ENCODE results near the gene GLDN.

Gene GLDN

GRCh38 chr15:51359981-51360380 is 18.5 kb downstream of the GLDN start:
- no peaks in the 10 kb centered on the region for H3K36me3 Mint-ChIP-seq (ENCODE audit: low read depth)
- H3K4me3 Mint-ChIP-seq, result no peak overlapping the region
- H3K27me3 Mint-ChIP-seq (ENCODE audit: low read depth), result no peaks in the 10 kb centered on the region
- H3K27ac Mint-ChIP-seq, result no peak overlapping the region
- H3K4me1 Mint-ChIP-seq (ENCODE audit: low read depth), result peaks cover 2% of the 10 kb centered on the region
- H3K9me3 Mint-ChIP-seq, result no peaks in the 10 kb centered on the region

- no peaks in the 10 kb centered on the region for H3K27me3 Mint-ChIP-seq (ENCODE audit: low read depth)
- no peaks in the 10 kb centered on the region for H3K36me3 Mint-ChIP-seq (ENCODE audit: low read depth)
Observed at GRCh38 chr15:51363383-51363782, 21.9 kb downstream of the GLDN start.

GRCh38 chr15:51365417-51365816 is 24.0 kb downstream of the GLDN start:
- Mint-ChIP-seq H3K4me3 (no peak overlapping the region), H3K27ac (no peak overlapping the region), H3K4me1 (ENCODE audit: low read depth) (no peaks in the 10 kb centered on the region), H3K27me3 (ENCODE audit: low read depth) (no peaks in the 10 kb centered on the region), H3K36me3 (ENCODE audit: low read depth) (no peaks in the 10 kb centered on the region), H3K9me3 (no peaks in the 10 kb centered on the region)

More at GRCh38 chr15:51363383-51363782, 21.9 kb downstream of the GLDN start:
- Mint-ChIP-seq H3K9me3 (no peaks in the 10 kb centered on the region), H3K27ac (no peak overlapping the region), H3K4me3 (no peak overlapping the region), H3K4me1 (ENCODE audit: low read depth) (no peaks in the 10 kb centered on the region)

- Mint-ChIP-seq H3K27ac (no peak overlapping the region), H3K4me1 (ENCODE audit: low read depth) (no peaks in the 10 kb centered on the region), H3K27me3 (ENCODE audit: low read depth) (no peaks in the 10 kb centered on the region), H3K36me3 (ENCODE audit: low read depth) (no peaks in the 10 kb centered on the region), H3K9me3 (no peaks in the 10 kb centered on the region), H3K4me3 (no peak overlapping the region)
Observed at GRCh38 chr15:51366071-51366470, 24.6 kb downstream of the GLDN start.

GRCh38 chr15:51366920-51367319 is 25.5 kb downstream of the GLDN start:
- no peak overlapping the region for H3K27ac Mint-ChIP-seq
- H3K4me3 Mint-ChIP-seq, result no peak overlapping the region
- no peaks in the 10 kb centered on the region for H3K36me3 Mint-ChIP-seq (ENCODE audit: low read depth)
- H3K4me1 Mint-ChIP-seq (ENCODE audit: low read depth), result no peaks in the 10 kb centered on the region
- H3K9me3 Mint-ChIP-seq, result no peaks in the 10 kb centered on the region
- no peaks in the 10 kb centered on the region for H3K27me3 Mint-ChIP-seq (ENCODE audit: low read depth)

GRCh38 chr15:51367322-51367976 is 26.0 kb downstream of the GLDN start:
- Mint-ChIP-seq H3K27me3 (ENCODE audit: low read depth) (no peaks in the 10 kb centered on the region), H3K4me1 (ENCODE audit: low read depth) (no peaks in the 10 kb centered on the region), H3K27ac (no peak overlapping the region), H3K9me3 (no peaks in the 10 kb centered on the region), H3K4me3 (no peak overlapping the region), H3K36me3 (ENCODE audit: low read depth) (no peaks in the 10 kb centered on the region)

GRCh38 chr15:51368307-51368706 is 26.9 kb downstream of the GLDN start:
- no peaks in the 10 kb centered on the region for H3K27me3 Mint-ChIP-seq (ENCODE audit: low read depth)
- no peaks in the 10 kb centered on the region for H3K9me3 Mint-ChIP-seq

GRCh38 chr15:51368751-51369450 is 27.4 kb downstream of the GLDN start:
- Mint-ChIP-seq H3K27me3 (ENCODE audit: low read depth) (no peaks in the 10 kb centered on the region), H3K9me3 (no peaks in the 10 kb centered on the region)

More at GRCh38 chr15:51368307-51368706, 26.9 kb downstream of the GLDN start:
- Mint-ChIP-seq H3K4me1 (ENCODE audit: low read depth) (no peaks in the 10 kb centered on the region), H3K4me3 (no peak overlapping the region), H3K36me3 (ENCODE audit: low read depth) (no peaks in the 10 kb centered on the region), H3K27ac (no peak overlapping the region)

GRCh38 chr15:51369451-51369761 is 28.0 kb downstream of the GLDN start:
- Mint-ChIP-seq H3K27me3 (ENCODE audit: low read depth) (no peaks in the 10 kb centered on the region), H3K9me3 (no peaks in the 10 kb centered on the region), H3K27ac (no peak overlapping the region), H3K4me3 (no peak overlapping the region), H3K4me1 (ENCODE audit: low read depth) (no peaks in the 10 kb centered on the region), H3K36me3 (ENCODE audit: low read depth) (no peaks in the 10 kb centered on the region)

More at GRCh38 chr15:51368751-51369450, 27.4 kb downstream of the GLDN start:
- no peak overlapping the region for H3K27ac Mint-ChIP-seq
- no peak overlapping the region for H3K4me3 Mint-ChIP-seq
- H3K4me1 Mint-ChIP-seq (ENCODE audit: low read depth), result no peaks in the 10 kb centered on the region
- no peaks in the 10 kb centered on the region for H3K36me3 Mint-ChIP-seq (ENCODE audit: low read depth)

- Mint-ChIP-seq H3K4me1 (ENCODE audit: low read depth) (no peaks in the 10 kb centered on the region), H3K36me3 (ENCODE audit: low read depth) (no peaks in the 10 kb centered on the region), H3K9me3 (no peaks in the 10 kb centered on the region), H3K27ac (no peak overlapping the region), H3K27me3 (ENCODE audit: low read depth) (no peaks in the 10 kb centered on the region), H3K4me3 (no peak overlapping the region)
Observed at GRCh38 chr15:51371266-51371665, 29.8 kb downstream of the GLDN start.

GRCh38 chr15:51374131-51374530 is 32.7 kb downstream of the GLDN start:
- H3K4me3 Mint-ChIP-seq, result no peak overlapping the region
- no peaks in the 10 kb centered on the region for H3K4me1 Mint-ChIP-seq (ENCODE audit: low read depth)
- H3K36me3 Mint-ChIP-seq (ENCODE audit: low read depth), result no peaks in the 10 kb centered on the region
- no peaks in the 10 kb centered on the region for H3K9me3 Mint-ChIP-seq
- H3K27me3 Mint-ChIP-seq (ENCODE audit: low read depth), result no peaks in the 10 kb centered on the region
- H3K27ac Mint-ChIP-seq, result no peak overlapping the region

- Mint-ChIP-seq H3K27me3 (ENCODE audit: low read depth) (no peaks in the 10 kb centered on the region), H3K27ac (no peak overlapping the region), H3K4me1 (ENCODE audit: low read depth) (no peaks in the 10 kb centered on the region), H3K4me3 (no peak overlapping the region), H3K36me3 (ENCODE audit: low read depth) (no peaks in the 10 kb centered on the region), H3K9me3 (no peaks in the 10 kb centered on the region)
Observed at GRCh38 chr15:51375966-51376640, 34.6 kb downstream of the GLDN start.

GRCh38 chr15:51377038-51377786 is 35.8 kb downstream of the GLDN start:
- H3K27ac Mint-ChIP-seq, result no peak overlapping the region
- H3K4me1 Mint-ChIP-seq (ENCODE audit: low read depth), result no peaks in the 10 kb centered on the region
- no peak overlapping the region for H3K4me3 Mint-ChIP-seq
- H3K36me3 Mint-ChIP-seq (ENCODE audit: low read depth), result no peaks in the 10 kb centered on the region
- H3K9me3 Mint-ChIP-seq, result no peaks in the 10 kb centered on the region
- H3K27me3 Mint-ChIP-seq (ENCODE audit: low read depth), result no peaks in the 10 kb centered on the region

GRCh38 chr15:51378406-51378805 is 37.0 kb downstream of the GLDN start:
- no peak overlapping the region for H3K4me3 Mint-ChIP-seq
- no peaks in the 10 kb centered on the region for H3K4me1 Mint-ChIP-seq (ENCODE audit: low read depth)
- no peaks in the 10 kb centered on the region for H3K9me3 Mint-ChIP-seq
- H3K27ac Mint-ChIP-seq, result no peak overlapping the region
- H3K27me3 Mint-ChIP-seq (ENCODE audit: low read depth), result peaks cover 4% of the 10 kb centered on the region
- H3K36me3 Mint-ChIP-seq (ENCODE audit: low read depth), result no peaks in the 10 kb centered on the region
